K562 (cell line): ENCODE measurements around the gene KRT25. TPM values are rescaled to one million over a fixed set of nuclear protein-coding genes. Genes with fewer than 3 reads are reported as not detected.

ENCODE experiments used
- polyA plus RNA-seq, 8 experiments: library from polyadenylated mRNA; depleted of rRNA in 4 of 8; stranded (reverse) in 5 of 8; unstranded in 3 of 8; fragments of >200 nt; fragmentation: Nextera tagmentation in 2 of 8; fragmentation: Illumina TruSeq in 1 of 8; extraction: Ambion mirVana in 2 of 8; extraction: Trizol in 1 of 8; gene quantifications; 2 replicates each; pipeline versions ENCODE4 v1.2.1 to v1.2.3, GENCODE V29; 2011 to 2014; ENCODE audit warnings: inconsistent platforms in 1 of 8, missing spikeins in 1 of 8
- total RNA-seq, 7 experiments: library from RNA; depleted of rRNA in 6 of 7; stranded (reverse); fragments of >200 nt in 6 of 7; fragmentation: Illumina TruSeq in 2 of 7; extraction: Trizol in 2 of 7; gene quantifications; 2 replicates each; pipeline versions ENCODE4 v1.2.1 to v1.2.3, GENCODE V29; 2011 to 2021; ENCODE audit warnings: low replicate concordance in 1 of 7

The KRT25 gene
- total and polyA plus RNA-seq, 9 of the 15 experiments (the other 6 are each of a cell fraction or from before 2014, with no cell fraction given) = not detected

Other genes starting within 250 kb of the KRT25 start
Only the 7 nearest of the 15 such genes appear.
- gene SMARCE1, start 107.5 kb downstream of the KRT25 start, total RNA-seq (2014; rRNA removed) = 104 and 106 TPM in 2 replicates
- gene SMARCE1, start 107.5 kb downstream of the KRT25 start, total RNA-seq (2014; rRNA removed; fragmentation: Illumina TruSeq; extraction: Trizol) = 114 and 120 TPM in 2 replicates
- 117 and 126 TPM in 2 replicates for gene SMARCE1, start 107.5 kb downstream of the KRT25 start, total RNA-seq (2015; rRNA removed; fragmentation: Illumina TruSeq; extraction: Trizol)
- 91.2 and 95.0 TPM in 2 replicates for gene SMARCE1, start 107.5 kb downstream of the KRT25 start, total RNA-seq (2021)
- 33.7 and 64.1 TPM in 2 replicates for gene SMARCE1, start 107.5 kb downstream of the KRT25 start, polyA plus RNA-seq (2011; rRNA removed)
- 132 and 142 TPM in 2 replicates for gene SMARCE1, start 107.5 kb downstream of the KRT25 start, polyA plus RNA-seq (2014; fragmentation: Illumina TruSeq; extraction: Trizol)
- gene SMARCE1, start 107.5 kb downstream of the KRT25 start, polyA plus RNA-seq (2014; fragmentation: Nextera tagmentation; extraction: Ambion mirVana) = 100 to 1,000 TPM; 115 to 135 TPM
- gene SMARCE1, start 107.5 kb downstream of the KRT25 start, polyA plus RNA-seq (2014; rRNA removed) = 94.8 and 111 TPM in 2 replicates
- not detected in 2 replicates for gene KRT222, start 90.2 kb downstream of the KRT25 start, total RNA-seq (2014; rRNA removed)
- not detected in 2 replicates for gene KRT222, start 90.2 kb downstream of the KRT25 start, total RNA-seq (2014; rRNA removed; fragmentation: Illumina TruSeq; extraction: Trizol)
- gene KRT222, start 90.2 kb downstream of the KRT25 start, total RNA-seq (2015; rRNA removed; fragmentation: Illumina TruSeq; extraction: Trizol) = 0.08 TPM in 1 of 2 replicates, not detected in the other
- gene KRT222, start 90.2 kb downstream of the KRT25 start, total RNA-seq (2021) = 0.04 TPM in 1 of 2 replicates, not detected in the other
- gene KRT222, start 90.2 kb downstream of the KRT25 start, polyA plus RNA-seq (2011; rRNA removed) = not detected in 2 replicates
- 0.03 and 0.11 TPM in 2 replicates for gene KRT222, start 90.2 kb downstream of the KRT25 start, polyA plus RNA-seq (2014; fragmentation: Illumina TruSeq; extraction: Trizol)
- gene KRT222, start 90.2 kb downstream of the KRT25 start, polyA plus RNA-seq (2014; fragmentation: Nextera tagmentation; extraction: Ambion mirVana) = under 1 TPM; 0.06 to 0.11 TPM
- gene KRT222, start 90.2 kb downstream of the KRT25 start, polyA plus RNA-seq (2014; rRNA removed) = 0.11 TPM in 1 of 2 replicates, not detected in the other
- gene KRT24, start 51.6 kb downstream of the KRT25 start, total RNA-seq (2014; rRNA removed) = not detected in 2 replicates
- not detected in 2 replicates for gene KRT24, start 51.6 kb downstream of the KRT25 start, total RNA-seq (2014; rRNA removed; fragmentation: Illumina TruSeq; extraction: Trizol)
- gene KRT24, start 51.6 kb downstream of the KRT25 start, total RNA-seq (2015; rRNA removed; fragmentation: Illumina TruSeq; extraction: Trizol) = not detected in 2 replicates
- gene KRT24, start 51.6 kb downstream of the KRT25 start, total RNA-seq (2021) = not detected in 2 replicates
- gene KRT24, start 51.6 kb downstream of the KRT25 start, polyA plus RNA-seq (2011; rRNA removed) = not detected in 2 replicates
- gene KRT24, start 51.6 kb downstream of the KRT25 start, polyA plus RNA-seq (2014; fragmentation: Illumina TruSeq; extraction: Trizol) = not detected in 2 replicates
- not detected for gene KRT24, start 51.6 kb downstream of the KRT25 start, polyA plus RNA-seq (2014; fragmentation: Nextera tagmentation; extraction: Ambion mirVana)
- gene KRT24, start 51.6 kb downstream of the KRT25 start, polyA plus RNA-seq (2014; rRNA removed) = not detected in 2 replicates
- not detected in 2 replicates for gene KRT26, start 16.9 kb upstream of the KRT25 start, total RNA-seq (2014; rRNA removed)
- gene KRT26, start 16.9 kb upstream of the KRT25 start, total RNA-seq (2014; rRNA removed; fragmentation: Illumina TruSeq; extraction: Trizol) = not detected in 2 replicates
- gene KRT26, start 16.9 kb upstream of the KRT25 start, total RNA-seq (2015; rRNA removed; fragmentation: Illumina TruSeq; extraction: Trizol) = not detected in 2 replicates
- not detected in 2 replicates for gene KRT26, start 16.9 kb upstream of the KRT25 start, total RNA-seq (2021)
- gene KRT26, start 16.9 kb upstream of the KRT25 start, polyA plus RNA-seq (2011; rRNA removed) = not detected in 2 replicates
- gene KRT26, start 16.9 kb upstream of the KRT25 start, polyA plus RNA-seq (2014; fragmentation: Illumina TruSeq; extraction: Trizol) = not detected in 2 replicates
- gene KRT26, start 16.9 kb upstream of the KRT25 start, polyA plus RNA-seq (2014; fragmentation: Nextera tagmentation; extraction: Ambion mirVana) = not detected
- gene KRT26, start 16.9 kb upstream of the KRT25 start, polyA plus RNA-seq (2014; rRNA removed) = not detected in 2 replicates
- gene KRT27, start 27.2 kb upstream of the KRT25 start, total RNA-seq (2014; rRNA removed) = not detected in 2 replicates
- gene KRT27, start 27.2 kb upstream of the KRT25 start, total RNA-seq (2014; rRNA removed; fragmentation: Illumina TruSeq; extraction: Trizol) = not detected in 2 replicates
- gene KRT27, start 27.2 kb upstream of the KRT25 start, total RNA-seq (2015; rRNA removed; fragmentation: Illumina TruSeq; extraction: Trizol) = not detected in 2 replicates
- gene KRT27, start 27.2 kb upstream of the KRT25 start, total RNA-seq (2021) = 0.11 TPM in 1 of 2 replicates, not detected in the other
- gene KRT27, start 27.2 kb upstream of the KRT25 start, polyA plus RNA-seq (2011; rRNA removed) = not detected in 2 replicates
- not detected in 2 replicates for gene KRT27, start 27.2 kb upstream of the KRT25 start, polyA plus RNA-seq (2014; fragmentation: Illumina TruSeq; extraction: Trizol)
- under 1 TPM in 1 of 2 experiments, not detected in 1; 0.10 TPM for gene KRT27, start 27.2 kb upstream of the KRT25 start, polyA plus RNA-seq (2014; fragmentation: Nextera tagmentation; extraction: Ambion mirVana)
- gene KRT27, start 27.2 kb upstream of the KRT25 start, polyA plus RNA-seq (2014; rRNA removed) = not detected in 2 replicates
- not detected in 2 replicates for gene KRT28, start 44.6 kb upstream of the KRT25 start, total RNA-seq (2014; rRNA removed)
- gene KRT28, start 44.6 kb upstream of the KRT25 start, total RNA-seq (2014; rRNA removed; fragmentation: Illumina TruSeq; extraction: Trizol) = not detected in 2 replicates
- gene KRT28, start 44.6 kb upstream of the KRT25 start, total RNA-seq (2015; rRNA removed; fragmentation: Illumina TruSeq; extraction: Trizol) = not detected in 2 replicates
- not detected in 2 replicates for gene KRT28, start 44.6 kb upstream of the KRT25 start, total RNA-seq (2021)
- not detected in 2 replicates for gene KRT28, start 44.6 kb upstream of the KRT25 start, polyA plus RNA-seq (2011; rRNA removed)
- not detected in 2 replicates for gene KRT28, start 44.6 kb upstream of the KRT25 start, polyA plus RNA-seq (2014; fragmentation: Illumina TruSeq; extraction: Trizol)
- gene KRT28, start 44.6 kb upstream of the KRT25 start, polyA plus RNA-seq (2014; fragmentation: Nextera tagmentation; extraction: Ambion mirVana) = not detected
- not detected in 2 replicates for gene KRT28, start 44.6 kb upstream of the KRT25 start, polyA plus RNA-seq (2014; rRNA removed)
- 64.0 and 70.5 TPM in 2 replicates for gene KRT10, start 67.3 kb upstream of the KRT25 start, total RNA-seq (2014; rRNA removed)
- 80.8 and 101 TPM in 2 replicates for gene KRT10, start 67.3 kb upstream of the KRT25 start, total RNA-seq (2014; rRNA removed; fragmentation: Illumina TruSeq; extraction: Trizol)
- 45.7 and 51.0 TPM in 2 replicates for gene KRT10, start 67.3 kb upstream of the KRT25 start, total RNA-seq (2015; rRNA removed; fragmentation: Illumina TruSeq; extraction: Trizol)
- 153 and 166 TPM in 2 replicates for gene KRT10, start 67.3 kb upstream of the KRT25 start, total RNA-seq (2021)
- gene KRT10, start 67.3 kb upstream of the KRT25 start, polyA plus RNA-seq (2011; rRNA removed) = 38.5 and 179 TPM in 2 replicates
- gene KRT10, start 67.3 kb upstream of the KRT25 start, polyA plus RNA-seq (2014; fragmentation: Illumina TruSeq; extraction: Trizol) = 76.2 and 80.2 TPM in 2 replicates
- 10 to 100 TPM; 47.0 to 54.6 TPM for gene KRT10, start 67.3 kb upstream of the KRT25 start, polyA plus RNA-seq (2014; fragmentation: Nextera tagmentation; extraction: Ambion mirVana)
- 110 and 139 TPM in 2 replicates for gene KRT10, start 67.3 kb upstream of the KRT25 start, polyA plus RNA-seq (2014; rRNA removed)